ENCODE measurements around the gene CALB2.

- TF ChIP-seq TAF1 (IDR thresholded peaks at IDR 0.05; ENCODE audit: low read depth, low read length) (no peak), POLR2A (IDR thresholded peaks at IDR 0.05; ENCODE audit: low read depth, low read length) (no peak)
These were observed 15.4 kb upstream of the CALB2 start for GRCh38 chr16:71343078-71343477.

Measured in GM12891 (cell line).